OCI-M1 (cell line): ENCODE results near the gene PRKCE.

Source experiments
- DNase-seq: peaks from one replicate; lab custom pipeline; 2025; lab: John Stamatoyannopoulos, UW

PRKCE gene

DNA sequence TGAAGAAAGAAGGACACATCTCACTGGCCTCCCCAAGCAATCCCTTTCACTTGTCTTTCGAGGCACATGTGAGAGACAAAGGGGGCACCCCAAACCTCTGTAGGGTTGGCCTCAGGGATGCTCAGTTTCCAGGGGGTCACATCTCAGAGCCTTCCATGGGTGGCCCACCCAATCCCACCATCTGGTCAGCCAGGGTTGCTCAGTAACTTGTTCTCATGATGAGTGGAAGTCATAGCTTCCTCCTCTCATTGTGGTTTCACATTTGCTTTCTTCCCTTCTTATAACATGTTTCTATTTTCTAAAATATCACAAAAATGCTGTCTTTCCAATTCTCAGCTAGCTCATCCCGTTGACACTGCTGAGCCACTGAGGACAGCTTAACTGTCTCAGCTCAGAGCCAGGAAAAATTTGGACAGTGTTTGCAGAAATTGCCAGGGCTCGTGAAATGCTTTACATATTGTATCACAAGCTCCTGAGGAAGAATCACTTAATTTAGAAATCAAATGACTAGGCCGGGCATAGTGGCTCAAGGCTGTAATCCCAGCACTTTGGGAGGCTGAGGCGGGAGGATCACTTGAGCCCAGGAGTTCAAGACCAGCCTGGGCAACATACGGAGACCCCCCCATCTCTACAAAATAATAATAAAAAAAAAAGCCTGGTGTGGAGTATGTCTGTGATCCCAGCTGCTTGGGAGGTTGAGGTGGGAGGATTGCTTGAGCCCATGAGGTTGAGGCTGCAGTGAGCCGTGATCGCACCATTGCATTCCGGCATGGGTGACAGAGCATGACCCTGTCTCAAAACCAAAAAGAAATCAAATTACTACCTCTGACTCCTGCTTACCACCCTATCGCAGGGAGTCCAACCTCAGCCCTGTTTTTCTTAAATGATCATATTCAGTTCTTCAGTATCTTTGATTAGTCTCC is 129.3 kb downstream of the PRKCE start:
- DNase-seq, result no peak

DNA sequence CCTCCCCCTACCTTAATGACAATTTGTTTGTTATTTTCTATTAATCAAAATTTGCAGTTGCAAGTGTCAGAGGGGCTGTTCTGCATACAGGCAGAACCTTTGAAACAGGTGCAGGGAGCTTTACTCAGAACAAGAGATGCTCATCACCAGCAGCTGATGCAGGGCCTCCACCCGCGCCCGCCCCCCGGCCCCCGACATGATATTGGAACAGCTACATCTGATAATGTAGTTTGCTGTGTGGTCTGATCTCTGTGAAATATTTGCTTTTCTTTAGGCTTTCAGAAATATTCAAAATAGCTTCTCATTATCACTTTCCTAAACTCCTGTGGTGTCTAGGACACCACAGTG is 130.0 kb downstream of the PRKCE start:
- no peak for DNase-seq

DNA sequence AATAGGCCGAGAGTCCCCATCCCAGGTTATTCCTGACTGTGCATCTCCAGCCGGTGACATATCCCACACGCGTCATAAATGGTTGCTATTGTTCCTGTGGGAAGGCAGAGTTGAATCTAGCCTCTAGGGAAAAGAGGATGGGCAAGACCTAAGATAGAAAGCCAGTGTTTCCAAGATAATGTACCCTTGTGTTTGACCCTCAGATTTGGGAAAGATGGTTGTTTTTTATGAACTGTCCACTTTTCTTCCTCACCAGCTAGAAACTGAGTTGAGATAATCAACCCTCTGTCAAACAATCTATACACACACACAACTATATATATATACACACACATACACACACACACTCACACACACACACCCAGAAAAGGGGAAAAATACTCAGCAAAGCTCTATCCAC is 131.0 kb downstream of the PRKCE start:
- no peak for DNase-seq

DNA sequence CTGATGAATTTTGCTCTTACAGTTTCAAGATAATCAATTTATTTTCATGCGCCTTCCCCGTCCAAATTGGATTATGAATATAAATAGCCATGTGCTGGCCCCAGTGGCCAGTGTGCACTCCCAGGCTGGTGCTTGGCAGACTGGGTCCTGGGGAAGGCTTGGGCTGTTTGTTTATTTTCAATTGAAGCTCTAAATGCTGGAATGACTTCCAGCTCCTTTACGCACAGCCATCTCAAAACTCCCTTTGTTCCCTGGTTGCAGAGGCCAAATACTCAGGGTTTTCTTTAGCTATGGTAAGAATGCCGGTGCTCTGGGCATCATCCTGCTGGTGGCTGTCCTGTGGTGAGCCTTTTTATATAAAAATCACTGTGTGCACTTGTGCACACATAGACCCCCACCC is 131.5 kb downstream of the PRKCE start:
- DNase-seq, result no peak

DNA sequence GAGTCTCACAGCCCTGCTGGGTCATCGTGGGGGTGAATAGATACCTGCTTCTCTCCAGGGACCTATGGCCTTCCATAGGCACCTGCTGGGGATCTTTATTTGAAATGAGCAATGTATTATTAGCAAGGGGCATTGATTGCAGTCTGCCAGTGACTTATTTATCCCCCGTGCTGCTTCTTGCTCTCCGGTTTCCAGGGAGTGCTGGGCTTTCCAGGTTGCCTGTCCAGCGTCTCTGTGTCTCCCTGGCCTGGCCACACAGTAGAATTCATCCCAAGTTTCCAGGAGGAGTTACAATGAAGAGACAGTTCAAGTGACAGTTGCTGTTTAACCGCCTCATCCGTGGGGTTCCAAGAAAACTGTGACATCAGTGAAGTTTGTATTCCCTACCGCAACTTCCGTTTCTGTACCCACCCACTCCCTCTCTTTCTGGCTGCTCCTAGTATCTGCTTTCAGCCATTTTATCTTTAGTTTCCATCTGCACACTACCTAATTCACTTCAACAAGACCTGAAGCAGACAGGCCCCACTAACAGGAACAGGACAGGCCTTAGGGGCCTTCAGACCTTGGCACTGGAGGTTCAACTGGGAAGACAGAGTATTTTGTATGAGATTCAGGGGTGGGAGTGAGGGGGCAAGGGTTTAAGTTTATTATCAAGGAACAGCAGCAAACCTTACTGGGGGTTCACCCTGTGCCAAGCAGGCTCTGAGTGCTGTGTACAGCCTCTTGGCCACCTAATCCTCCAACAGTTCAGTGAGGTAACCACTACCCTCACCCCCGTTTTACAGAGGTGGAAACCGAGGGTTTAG is 134.8 kb downstream of the PRKCE start:
- DNase-seq, result peak; percentile 87

DNA sequence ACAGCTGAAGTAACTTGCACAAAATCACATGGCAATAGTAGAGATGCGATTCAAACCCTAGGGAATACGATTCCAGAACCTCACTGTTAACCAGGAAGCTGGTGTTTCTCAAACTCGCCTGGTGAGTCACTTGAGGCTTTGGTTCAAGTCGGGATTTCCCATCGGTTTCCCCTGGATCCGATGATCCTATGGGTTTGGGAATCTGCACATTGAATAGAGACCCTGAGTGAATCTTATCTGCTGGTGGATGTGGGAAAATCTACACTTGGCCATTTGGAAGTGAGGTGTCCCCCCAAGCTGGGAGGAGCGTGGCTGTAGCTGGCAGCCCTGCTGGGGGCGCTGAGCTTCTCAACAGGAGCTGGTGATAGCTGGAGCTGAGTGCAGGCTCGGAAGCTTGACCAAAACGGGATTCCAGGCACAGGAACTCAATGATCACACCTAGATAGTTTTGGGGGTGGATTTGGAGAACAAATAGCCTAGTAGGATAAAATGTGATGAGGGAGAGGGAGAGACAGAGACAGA is 135.4 kb downstream of the PRKCE start:
- no peak for DNase-seq

DNA sequence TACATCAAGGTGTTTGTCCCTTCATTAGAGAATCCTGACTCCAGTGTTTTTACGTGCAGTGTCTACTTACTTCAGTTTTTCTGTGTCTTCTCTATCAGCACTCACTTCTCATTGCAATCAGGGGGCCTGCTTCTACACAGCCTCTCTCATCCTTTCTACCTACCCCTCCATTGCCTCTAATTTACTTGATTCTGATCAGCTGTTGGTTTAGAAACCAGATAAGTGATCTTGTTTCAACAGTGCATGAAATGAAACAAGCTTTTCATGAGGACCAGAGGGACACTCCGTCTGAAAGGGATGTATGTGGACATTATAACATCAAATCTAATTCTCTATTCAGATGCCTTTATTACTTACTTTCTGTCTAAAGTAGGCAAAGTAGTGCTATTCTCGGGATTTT is 136.9 kb downstream of the PRKCE start:
- DNase-seq, result no peak

DNA sequence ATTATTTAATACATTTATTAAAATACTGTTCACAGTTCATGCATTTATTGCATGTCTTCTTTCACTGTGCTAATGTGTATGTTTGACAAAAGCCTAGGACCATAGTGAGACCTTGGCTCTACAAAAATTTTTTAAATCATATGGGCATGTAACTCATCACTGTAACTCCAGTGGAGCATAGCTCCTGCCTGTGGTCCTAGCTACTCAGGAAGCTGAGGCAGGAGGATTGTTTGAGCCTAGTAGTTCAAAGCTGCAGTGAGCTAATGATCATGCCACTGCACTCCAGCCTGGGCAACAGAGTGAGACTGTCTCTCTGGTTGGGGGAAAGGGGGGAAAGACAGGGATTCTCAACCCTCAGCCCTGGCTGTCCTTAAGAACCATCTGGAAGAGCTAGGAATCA is 137.8 kb downstream of the PRKCE start:
- no peak for DNase-seq

DNA sequence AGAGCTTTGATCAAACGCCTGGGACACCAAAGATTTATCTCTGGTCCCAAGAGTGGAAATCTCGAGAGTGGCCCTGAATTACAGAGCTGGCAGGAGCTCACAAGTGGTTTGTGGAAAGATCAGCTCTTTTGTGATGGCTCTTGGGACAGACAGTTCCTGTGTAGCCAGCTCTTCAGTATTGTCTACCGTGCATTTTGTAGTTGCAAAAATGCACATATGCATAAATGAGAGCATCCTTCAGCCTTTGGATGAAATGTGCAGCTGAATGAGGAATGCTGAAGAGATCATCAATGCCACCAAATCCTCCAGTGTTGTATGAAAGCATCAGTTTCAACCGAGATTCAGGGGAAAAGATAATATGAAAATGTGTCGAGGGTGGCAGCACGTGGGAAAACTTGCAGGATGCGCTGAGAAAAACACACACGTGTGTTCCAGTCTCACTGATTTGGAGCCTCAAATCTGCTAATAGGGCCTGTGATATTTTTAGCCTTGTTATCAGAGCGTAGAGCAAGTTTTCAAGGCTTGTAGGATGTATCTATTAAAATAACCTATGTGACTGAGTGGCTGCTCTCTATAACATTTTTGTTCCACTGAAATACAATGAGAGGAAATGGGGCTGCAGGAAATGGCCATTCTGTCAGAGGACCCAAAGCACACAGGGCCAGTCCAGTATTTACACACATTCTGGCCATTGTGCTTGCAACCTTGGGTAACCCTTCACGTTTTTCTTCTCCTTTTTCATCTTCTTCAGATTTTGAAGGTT is 138.7 kb downstream of the PRKCE start:
- no peak for DNase-seq

DNA sequence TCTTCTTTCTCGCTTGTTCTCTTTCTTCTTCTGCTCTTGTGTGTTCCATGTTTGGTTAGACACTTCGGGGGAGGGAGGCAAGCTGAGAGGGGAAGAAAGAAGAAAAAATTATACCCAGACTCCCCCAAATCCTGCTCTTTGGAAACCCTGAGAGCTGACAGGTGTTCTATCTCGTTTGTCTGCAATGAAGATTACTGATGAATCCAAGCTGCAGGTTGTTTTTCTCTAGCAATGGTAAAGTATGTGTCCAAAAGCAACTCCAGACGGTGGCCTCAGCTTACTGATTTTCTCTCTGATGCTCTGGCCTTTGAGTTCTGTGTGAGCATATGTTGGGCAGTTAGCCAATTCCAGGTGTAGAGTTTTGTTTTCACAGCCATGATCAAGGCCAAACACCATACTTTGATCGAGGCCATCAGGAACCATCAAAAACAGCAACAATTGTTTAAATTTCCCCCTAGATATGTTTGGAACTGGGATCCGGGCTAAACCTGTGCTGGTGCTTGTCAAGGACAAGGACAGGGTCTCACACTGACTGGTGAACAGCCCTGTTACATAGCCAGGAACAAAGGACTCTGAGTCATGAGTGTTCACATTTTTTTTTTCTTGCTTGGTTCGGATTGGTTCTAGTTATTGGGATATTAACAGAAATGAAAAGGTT is 142.0 kb downstream of the PRKCE start:
- DNase-seq, result no peak

DNA sequence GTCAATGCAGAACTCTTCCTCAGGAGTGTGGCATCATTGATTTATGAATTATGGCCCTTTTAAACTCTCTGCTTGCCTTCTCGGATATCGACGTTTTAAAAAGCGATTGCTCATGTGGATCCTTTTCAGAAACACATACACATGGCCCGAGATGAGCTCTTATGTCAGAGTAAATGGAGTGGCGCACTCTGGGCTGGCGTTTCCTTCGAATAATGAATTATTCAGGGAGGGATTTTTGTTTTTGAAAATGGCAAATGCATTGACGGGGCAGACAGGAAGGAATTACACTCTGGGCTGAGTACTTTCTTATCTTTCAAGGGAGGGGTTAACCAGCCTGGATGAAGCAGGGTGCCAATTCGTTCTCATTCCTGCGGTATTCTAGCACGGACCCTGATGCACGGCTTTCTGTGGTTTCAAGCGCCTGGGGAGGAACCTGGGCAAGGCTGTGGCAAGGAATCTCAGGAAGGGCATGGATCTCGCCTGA is 142.7 kb downstream of the PRKCE start:
- DNase-seq, result peak; percentile 37

DNA sequence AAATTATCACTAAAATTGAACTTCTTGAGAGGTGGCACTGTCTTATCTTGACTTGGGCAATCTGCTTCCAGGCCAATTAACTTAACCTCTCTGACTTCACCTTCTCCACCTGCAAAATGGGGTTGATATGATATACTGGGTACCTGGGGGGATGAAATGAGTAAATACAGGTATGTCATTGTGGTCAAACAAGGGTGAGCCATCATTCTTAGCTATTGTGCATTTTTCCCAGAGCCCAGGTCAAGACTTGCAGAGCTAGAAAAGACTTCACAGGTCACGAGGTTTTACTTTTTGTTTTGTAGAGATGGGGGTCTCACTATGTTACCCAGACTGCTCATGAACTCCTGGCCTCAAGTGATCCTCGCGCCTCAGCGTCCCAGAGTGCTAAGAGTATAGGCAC is 145.0 kb downstream of the PRKCE start:
- DNase-seq, result no peak

DNA sequence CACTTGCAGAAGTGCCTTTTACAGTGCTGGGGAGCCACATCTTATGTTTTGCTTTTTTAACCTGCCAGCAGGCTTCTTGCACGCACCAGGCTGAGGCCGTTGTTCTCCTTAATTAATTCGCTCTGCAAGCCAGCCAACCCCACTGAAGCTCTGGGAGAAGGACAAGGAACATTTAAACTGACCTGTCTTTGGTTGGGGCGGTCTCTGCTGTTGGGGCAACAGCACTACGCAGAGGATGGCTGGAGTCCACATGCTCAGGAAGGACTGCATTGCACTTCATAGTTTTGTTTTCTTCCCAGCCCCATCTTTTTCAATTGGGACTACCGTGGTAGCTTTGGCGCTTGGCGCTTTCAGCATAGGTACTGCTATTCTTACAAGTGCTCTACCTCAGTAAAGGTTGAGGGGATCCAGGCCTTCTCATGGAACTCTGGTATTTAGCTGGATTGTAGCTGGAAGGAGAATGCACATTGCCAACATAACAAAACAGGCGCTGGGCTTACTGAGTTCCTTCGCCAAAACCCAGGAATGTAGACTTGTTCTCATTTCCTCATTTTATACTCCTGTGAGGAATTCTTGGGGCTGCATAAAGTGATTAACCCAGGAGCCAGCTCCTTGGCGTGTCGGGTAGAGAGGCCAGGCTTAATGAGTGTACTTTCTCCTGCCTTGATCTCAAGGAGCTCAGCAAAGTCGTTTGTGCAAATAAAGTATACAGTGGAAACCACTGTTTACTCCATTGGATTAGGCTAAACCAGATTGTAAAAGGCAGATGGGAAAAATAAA is 146.2 kb downstream of the PRKCE start:
- DNase-seq, result no peak

DNA sequence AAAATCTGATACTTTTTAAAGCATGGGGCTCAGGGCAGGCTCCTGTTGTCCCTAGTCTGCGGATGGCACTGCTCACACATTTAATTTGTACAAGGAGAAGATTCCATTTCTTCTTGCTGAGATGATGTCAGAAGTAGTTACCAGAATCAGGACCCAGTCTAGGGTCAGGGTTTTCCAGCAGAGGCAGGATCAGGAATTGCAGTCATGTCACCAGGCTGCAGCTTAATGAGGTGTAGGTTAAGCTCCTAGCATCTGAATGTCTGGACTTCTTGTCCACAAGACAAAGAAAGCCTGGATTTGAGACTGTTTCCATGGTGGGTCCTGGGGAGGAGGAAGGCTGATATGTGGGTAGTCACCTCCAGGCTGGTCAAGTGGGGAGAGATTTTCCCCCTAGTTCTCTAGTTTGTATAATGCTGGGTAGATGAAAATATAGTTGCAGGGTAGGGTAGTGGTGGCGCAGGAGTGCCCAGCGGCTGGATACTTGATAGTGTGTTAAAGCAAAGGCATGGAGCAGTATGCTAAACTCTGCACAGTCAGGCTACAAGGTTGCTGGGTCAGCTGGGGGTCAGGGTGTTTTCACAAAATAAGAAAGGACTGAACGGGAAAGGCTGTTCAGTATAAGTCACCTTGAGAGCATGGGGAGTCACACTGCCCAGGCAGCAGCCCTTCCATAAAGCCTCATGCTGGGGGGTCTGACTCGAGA is 148.4 kb downstream of the PRKCE start:
- no peak for DNase-seq

DNA sequence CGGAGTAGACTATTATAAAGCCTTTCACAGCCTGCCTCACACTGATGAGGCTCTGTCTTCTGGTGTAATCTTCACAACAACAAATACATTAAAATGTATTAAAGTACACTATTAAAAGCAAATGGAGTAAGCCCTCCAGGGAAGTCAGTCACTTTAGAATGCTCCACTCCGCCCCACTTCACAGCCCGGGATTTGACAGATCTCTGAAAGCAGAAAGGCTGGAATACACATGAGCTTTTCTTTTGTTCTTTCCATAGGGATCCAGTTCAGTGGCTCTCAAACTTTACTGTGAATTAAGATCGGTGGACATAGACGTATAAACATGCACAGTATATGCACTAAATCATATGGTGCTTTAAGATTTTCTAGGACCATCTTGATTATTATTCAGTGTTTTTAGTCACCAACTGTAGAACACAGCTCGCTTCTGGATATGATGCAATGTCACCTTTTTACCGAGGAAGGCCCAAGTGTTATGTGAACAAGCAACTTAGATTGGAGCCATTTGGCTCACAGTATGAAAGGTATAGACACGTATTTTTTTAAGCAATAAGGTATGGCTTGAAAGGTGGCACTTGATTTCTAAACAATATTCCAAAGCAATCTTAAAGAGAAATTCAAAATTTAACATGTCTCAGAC is 151.1 kb downstream of the PRKCE start:
- no peak for DNase-seq

DNA sequence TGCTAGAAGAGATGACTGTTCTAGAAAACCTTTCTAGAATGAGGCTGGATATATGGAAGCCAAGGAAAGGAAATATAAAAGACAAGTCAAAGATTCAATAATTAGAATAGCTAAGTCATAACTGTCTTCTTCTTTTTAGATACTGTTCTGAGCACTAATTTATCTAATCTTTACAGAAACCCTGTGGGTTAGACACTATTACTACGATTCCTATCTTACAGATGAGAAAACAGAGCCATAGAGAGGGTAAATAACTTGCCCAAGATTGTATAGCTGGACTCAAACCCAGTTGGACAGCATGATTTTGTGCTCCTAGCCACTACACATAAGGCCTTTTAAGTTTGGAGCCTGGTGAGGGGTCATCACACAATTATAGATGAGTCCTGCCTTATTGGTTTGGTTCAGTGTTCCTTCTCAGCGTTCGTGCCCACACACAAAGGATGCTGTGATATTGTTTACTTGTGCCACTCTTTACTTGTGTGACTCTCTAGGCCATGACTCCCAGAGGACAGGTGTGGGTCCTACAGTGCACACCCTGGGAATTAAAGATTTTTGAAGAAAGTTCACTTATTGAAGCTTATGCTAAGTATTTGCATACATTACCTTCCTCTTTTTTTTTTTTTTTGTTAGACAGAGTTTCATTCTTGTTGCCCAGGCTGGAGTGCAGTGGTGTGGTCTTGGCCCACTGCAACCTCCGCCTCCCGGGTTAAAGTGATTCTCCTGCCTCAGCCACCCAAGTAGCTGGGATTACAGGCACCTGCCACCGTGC is 153.7 kb downstream of the PRKCE start:
- peak; percentile 28 for DNase-seq

DNA sequence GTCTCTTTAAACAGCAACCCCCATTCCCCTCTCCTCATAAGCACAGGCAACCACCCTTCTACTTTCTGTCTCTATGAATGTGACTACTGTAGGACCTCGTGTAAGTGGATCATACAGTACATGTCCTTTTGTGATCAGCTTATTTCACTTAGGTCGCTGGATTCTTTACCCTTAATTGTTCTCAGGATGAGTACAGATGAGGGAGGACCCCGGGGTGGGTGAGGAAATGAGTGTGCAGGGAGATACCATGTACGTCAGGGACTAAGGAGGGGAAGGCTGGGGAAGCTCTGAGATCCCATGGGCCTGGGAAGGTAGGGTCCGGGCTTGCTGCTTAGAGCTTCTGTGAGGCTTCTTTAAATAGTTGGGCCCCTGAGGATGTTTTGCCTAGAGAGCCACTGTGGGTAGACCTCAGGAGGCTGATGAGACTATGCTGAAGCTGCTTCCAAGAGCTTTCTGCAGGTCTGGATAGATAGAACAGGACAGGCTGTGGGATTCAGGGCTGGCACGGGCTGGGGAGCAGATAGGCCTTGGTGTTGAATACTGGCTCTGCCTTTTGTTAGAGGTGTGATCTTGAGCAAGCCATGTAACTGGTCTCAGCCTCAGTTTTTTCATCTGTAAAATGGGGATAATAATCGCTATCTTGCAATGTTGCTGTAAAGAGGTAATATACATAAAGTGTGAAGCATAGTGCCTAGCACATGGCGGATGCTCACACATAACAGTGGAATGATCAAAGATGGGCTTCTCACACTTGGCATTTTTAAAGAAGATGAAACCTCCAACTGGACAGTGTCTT is 155.3 kb downstream of the PRKCE start:
- DNase-seq, result no peak

DNA sequence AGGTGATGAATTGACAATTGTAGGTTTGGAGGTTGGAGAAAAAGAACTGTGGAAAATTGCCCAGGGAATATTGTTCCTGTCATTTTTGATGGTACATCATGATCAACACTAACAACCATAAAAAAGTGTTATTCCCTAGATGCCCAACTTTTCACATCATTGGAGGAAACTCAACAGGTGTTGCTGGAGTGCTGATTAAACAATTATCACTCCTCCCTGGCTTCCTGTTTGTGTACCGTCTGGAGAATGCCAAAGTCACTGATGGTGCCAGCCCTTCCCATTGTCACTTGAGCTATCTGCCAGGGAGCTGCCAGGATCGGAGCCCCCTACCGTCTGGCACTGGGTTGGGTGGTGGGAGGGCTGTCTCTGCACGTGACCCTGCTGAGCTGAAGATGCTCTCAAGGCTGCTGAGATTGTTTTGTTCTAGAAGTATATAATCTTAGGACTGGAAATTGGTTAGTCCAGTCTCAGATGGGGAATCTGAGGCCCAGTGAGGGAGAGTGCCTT is 156.9 kb downstream of the PRKCE start:
- DNase-seq, result no peak
